ENCODE measurements around the gene CAMK2D. TPM values are rescaled to one million over a fixed set of nuclear protein-coding genes. Genes with fewer than 3 reads are reported as not detected.

The CAMK2D gene
- total RNA-seq, 2 experiments from 2014 or later: 62.8 to 66.1 TPM

DNA sequence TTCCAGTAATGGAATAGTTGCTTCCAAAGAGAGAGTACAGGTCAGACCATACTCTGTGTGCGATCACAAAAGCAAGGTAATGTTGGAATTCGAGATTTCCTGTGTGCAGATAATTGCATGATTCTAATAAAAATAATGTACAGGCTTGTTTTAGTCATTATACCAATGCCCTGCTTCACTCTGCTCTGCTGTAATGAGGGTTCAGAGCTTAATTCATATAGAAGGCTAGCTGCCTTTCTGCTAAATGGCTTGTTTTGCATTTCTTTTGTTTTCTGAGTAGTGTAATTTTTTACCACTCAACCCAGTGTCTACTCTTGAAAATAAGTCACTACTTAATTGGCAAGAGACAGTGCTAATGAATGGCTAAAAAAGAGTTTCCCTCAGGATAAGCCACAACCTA, 236.0 kb downstream of the CAMK2D start:
- H3K4me3 Mint-ChIP-seq: no peak overlapping the region
- no peak overlapping the region for H3K27ac Mint-ChIP-seq
- H3K27me3 Mint-ChIP-seq: no peaks in the 10 kb centered on the region
- no peaks in the 10 kb centered on the region for H3K9me3 Mint-ChIP-seq
- ATAC-seq (no peak), DNase-seq (no peak)
- TF ChIP-seq, protein P1, sequence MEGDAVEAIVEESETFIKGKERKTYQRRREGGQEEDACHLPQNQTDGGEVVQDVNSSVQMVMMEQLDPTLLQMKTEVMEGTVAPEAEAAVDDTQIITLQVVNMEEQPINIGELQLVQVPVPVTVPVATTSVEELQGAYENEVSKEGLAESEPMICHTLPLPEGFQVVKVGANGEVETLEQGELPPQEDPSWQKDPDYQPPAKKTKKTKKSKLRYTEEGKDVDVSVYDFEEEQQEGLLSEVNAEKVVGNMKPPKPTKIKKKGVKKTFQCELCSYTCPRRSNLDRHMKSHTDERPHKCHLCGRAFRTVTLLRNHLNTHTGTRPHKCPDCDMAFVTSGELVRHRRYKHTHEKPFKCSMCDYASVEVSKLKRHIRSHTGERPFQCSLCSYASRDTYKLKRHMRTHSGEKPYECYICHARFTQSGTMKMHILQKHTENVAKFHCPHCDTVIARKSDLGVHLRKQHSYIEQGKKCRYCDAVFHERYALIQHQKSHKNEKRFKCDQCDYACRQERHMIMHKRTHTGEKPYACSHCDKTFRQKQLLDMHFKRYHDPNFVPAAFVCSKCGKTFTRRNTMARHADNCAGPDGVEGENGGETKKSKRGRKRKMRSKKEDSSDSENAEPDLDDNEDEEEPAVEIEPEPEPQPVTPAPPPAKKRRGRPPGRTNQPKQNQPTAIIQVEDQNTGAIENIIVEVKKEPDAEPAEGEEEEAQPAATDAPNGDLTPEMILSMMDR (IDR thresholded peaks at IDR 0.05): no peak
- peaks cover 17% of the 10 kb centered on the region for H3K4me1 Mint-ChIP-seq (ENCODE audit: low read depth)
- CTCF ChIA-PET: no interaction called here
- POLR2A ChIA-PET: no interaction called here
- H3K36me3 Mint-ChIP-seq (ENCODE audit: low read depth): peaks cover 51% of the 10 kb centered on the region
- intact Hi-C loops (cut with micrococcal nuclease): no loop called here

DNA sequence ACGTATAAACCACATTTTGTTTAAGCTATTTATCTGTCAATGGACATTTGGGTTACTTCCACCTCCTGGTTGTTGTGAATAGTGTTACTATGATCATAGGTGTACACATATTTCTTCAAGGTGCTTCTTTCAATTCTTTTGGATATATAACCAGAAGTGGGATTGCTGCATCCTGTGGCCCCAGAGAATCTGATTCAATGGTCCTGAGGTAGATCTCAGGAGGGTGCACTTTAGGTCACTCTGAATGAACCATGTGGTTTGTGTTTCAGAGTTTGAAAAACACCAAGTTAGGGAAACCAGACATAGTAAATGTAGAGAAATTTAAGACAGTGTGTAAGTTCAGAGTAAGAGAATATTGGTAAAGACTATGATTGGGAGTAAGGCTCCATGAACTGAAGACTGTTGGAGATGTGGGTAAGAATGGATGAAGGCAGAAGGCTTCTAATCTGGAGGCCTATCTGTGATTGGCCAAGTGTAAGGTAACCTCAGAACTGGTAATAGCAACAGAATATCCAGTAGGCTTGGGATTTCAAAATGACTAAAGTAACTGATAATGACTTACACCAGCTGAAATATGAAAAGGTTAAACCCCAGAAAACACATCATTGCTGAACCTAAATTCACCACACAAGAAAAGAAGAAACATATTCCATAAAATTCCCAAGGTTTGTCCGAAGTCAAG, 236.9 kb downstream of the CAMK2D start:
- H3K27ac Mint-ChIP-seq: peak overlapping the region; percentile 40
- ATAC-seq (peak; percentile 39), DNase-seq (no peak)
- H3K36me3 Mint-ChIP-seq (ENCODE audit: low read depth): peaks cover 51% of the 10 kb centered on the region
- TF ChIP-seq, protein P1 (IDR thresholded peaks at IDR 0.05): no peak
- intact Hi-C loops (cut with micrococcal nuclease): no loop called here
- CTCF ChIA-PET: no interaction called here
- no peaks in the 10 kb centered on the region for H3K9me3 Mint-ChIP-seq
- POLR2A ChIA-PET: no interaction called here
- H3K27me3 Mint-ChIP-seq: no peaks in the 10 kb centered on the region
- peaks cover 18% of the 10 kb centered on the region for H3K4me1 Mint-ChIP-seq (ENCODE audit: low read depth)
- no peak overlapping the region for H3K4me3 Mint-ChIP-seq

DNA sequence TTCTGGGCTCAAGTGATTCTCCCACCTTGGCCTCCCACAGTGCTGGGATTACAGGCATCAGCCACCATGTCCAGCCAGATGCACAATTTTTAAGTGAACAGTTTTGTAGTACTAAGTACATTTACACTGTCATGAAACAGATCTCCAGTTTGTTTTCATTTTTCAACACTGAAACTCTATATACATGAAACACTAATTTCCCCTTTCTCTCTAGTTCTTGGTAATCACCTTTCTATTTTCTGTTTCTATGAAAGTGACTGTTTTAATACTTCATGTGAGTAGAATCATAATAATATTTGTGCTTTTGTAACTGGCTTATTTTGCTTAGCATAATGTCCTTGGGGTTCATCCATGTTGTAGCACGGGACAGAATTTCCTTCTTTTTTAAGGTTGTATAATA, 237.4 kb downstream of the CAMK2D start:
- peaks cover 51% of the 10 kb centered on the region for H3K36me3 Mint-ChIP-seq (ENCODE audit: low read depth)

DNA sequence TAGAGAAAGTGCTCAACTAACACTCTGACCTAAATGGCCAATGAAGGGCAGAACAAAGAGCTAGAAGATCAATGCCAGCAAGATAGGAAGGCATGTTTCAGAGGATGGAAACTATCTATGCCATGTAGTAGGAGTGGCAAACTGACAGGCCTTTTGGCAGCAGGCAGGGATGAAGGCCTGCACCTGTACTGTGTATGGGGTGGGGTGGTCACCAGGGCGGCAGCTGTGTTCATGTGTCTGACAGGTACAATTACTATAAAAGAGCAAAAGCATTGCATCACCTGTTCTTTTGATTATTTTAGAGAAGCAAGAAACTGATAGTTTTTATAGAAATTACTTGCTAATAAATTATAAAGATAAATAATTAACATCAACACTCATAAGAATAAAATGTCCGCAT, 239.1 kb downstream of the CAMK2D start:
- intact Hi-C loops (cut with micrococcal nuclease): no loop called here
- ChIA-PET CTCF (interaction anchor here (1.0 to 1.4 kb wide), 2 partner anchors 21 to 25 kb away, joined by 3 to 4 read pairs; no protein-coding TSS in a partner anchor), POLR2A (no interaction called here)
- Mint-ChIP-seq H3K27ac (no peak overlapping the region), H3K9me3 (no peaks in the 10 kb centered on the region), H3K36me3 (ENCODE audit: low read depth) (peaks cover 58% of the 10 kb centered on the region), H3K27me3 (no peaks in the 10 kb centered on the region), H3K4me3 (no peak overlapping the region), H3K4me1 (ENCODE audit: low read depth) (peaks cover 18% of the 10 kb centered on the region)
- ATAC-seq (peak; percentile 29), DNase-seq (no peak)
- TF ChIP-seq, protein P1 (IDR thresholded peaks at IDR 0.05): no peak

More for the DNA sequence above, 237.4 kb downstream of the CAMK2D start:
- no peak for DNase-seq
- intact Hi-C loops (cut with micrococcal nuclease): no loop called here
- CTCF ChIA-PET: no interaction called here
- ATAC-seq: peak; percentile 70
- TF ChIP-seq, protein P1 (IDR thresholded peaks at IDR 0.05): no peak
- H3K27ac Mint-ChIP-seq: peak overlapping the region; percentile 40
- H3K9me3 Mint-ChIP-seq: no peaks in the 10 kb centered on the region
- no peak overlapping the region for H3K4me3 Mint-ChIP-seq
- H3K4me1 Mint-ChIP-seq (ENCODE audit: low read depth): peaks cover 18% of the 10 kb centered on the region
- H3K27me3 Mint-ChIP-seq: no peaks in the 10 kb centered on the region
- POLR2A ChIA-PET: no interaction called here

DNA sequence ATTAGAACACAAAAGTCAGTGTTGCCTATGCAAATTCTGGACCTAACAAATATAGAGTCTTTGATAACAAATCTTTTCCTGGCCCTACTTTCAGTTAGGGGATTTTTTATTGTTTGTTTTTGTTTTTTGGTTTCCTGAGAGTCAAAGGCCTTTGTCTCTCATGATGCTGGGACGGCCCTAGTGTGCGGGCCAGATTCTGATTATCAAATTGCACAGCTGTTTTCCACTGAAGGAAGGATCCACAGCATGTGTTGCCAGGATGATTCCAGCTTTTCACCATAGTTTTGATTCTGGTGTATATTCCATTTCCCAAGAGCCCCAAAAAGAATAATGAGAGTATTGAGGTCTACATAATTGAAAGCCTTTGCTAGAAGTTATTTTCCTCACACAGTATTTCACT, 248.2 kb downstream of the CAMK2D start:
- Mint-ChIP-seq H3K4me3 (no peak overlapping the region), H3K4me1 (ENCODE audit: low read depth) (no peaks in the 10 kb centered on the region), H3K27me3 (no peaks in the 10 kb centered on the region), H3K36me3 (ENCODE audit: low read depth) (peaks cover 48% of the 10 kb centered on the region), H3K27ac (no peak overlapping the region), H3K9me3 (no peaks in the 10 kb centered on the region)
- TF ChIP-seq, protein P1 (IDR thresholded peaks at IDR 0.05): no peak
- intact Hi-C loops (cut with micrococcal nuclease): no loop called here
- POLR2A ChIA-PET: no interaction called here
- CTCF ChIA-PET: no interaction called here
- ATAC-seq: no peak
- DNase-seq: no peak
